KMS-11 (cell line): ENCODE data around the gene HES4.

Experiments used
- H2AFZ ChIP-seq: fragments of 200-600 bp; sonication (generic); 2 replicates; pipeline ENCODE4 v1.6.1; 2016; ENCODE audit warnings: antibody characterized with exemption, mixed run types, low read depth
- H3K27ac ChIP-seq: fragments of 200-600 bp; sonication (generic); 2 replicates; pipeline ENCODE4 v1.6.1; 2016; ENCODE audit warnings: mild to moderate bottlenecking, mixed run types
- H3K27me3 ChIP-seq: fragments of 200-600 bp; sonication (generic); 2 replicates; pipeline ENCODE4 v1.6.1; 2017; ENCODE audit warnings: mild to moderate bottlenecking, low read depth, mixed run types, moderate library complexity; ENCODE audit not compliant: insufficient read depth
- H3K36me3 ChIP-seq: fragments of 200-600 bp; sonication (generic); 2 replicates; pipeline ENCODE4 v1.6.1; 2017; ENCODE audit warnings: mild to moderate bottlenecking, mixed run types; ENCODE audit not compliant: insufficient read depth
- H3K4me1 ChIP-seq: fragments of 200-600 bp; sonication (generic); 2 replicates; pipeline ENCODE4 v1.6.1; 2016; ENCODE audit warnings: mild to moderate bottlenecking, low read depth, mixed run types; ENCODE audit not compliant: poor library complexity, severe bottlenecking
- H3K4me2 ChIP-seq: fragments of 200-600 bp; sonication (generic); 2 replicates; pipeline ENCODE4 v1.7.0; 2016; ENCODE audit warnings: mild to moderate bottlenecking, mixed run types
- H3K4me3 ChIP-seq: fragments of 200-600 bp; sonication (generic); IDR thresholded peaks from 2 replicates; pipeline ENCODE4 v1.6.1; 2017; ENCODE audit warnings: low read depth, low read length, mixed read lengths; ENCODE audit not compliant: insufficient read depth
- H3K79me2 ChIP-seq: fragments of 200-600 bp; sonication (generic); 2 replicates; pipeline ENCODE4 v1.6.1; 2016; ENCODE audit warnings: low read depth, mixed run types; ENCODE audit not compliant: insufficient read depth
- H3K9ac ChIP-seq: fragments of 200-600 bp; sonication (generic); 2 replicates; pipeline ENCODE4 v1.6.1; 2016; ENCODE audit warnings: mild to moderate bottlenecking, mixed run types
- H4K20me1 ChIP-seq: fragments of 200-600 bp; sonication (generic); 2 replicates; pipeline ENCODE4 v1.6.1; 2016; ENCODE audit warnings: mild to moderate bottlenecking, mixed run types; ENCODE audit not compliant: insufficient read depth
- TF ChIP-seq, protein P1 (sequence below): fragments of 200-600 bp; sonication (generic); conservative IDR thresholded peaks from 2 replicates; pipeline ENCODE4 v1.6.1; 2017; ENCODE audit warnings: low read depth, mild to moderate bottlenecking, antibody characterized with exemption, low read length, moderate library complexity, mixed read lengths

The HES4 gene

DNA sequence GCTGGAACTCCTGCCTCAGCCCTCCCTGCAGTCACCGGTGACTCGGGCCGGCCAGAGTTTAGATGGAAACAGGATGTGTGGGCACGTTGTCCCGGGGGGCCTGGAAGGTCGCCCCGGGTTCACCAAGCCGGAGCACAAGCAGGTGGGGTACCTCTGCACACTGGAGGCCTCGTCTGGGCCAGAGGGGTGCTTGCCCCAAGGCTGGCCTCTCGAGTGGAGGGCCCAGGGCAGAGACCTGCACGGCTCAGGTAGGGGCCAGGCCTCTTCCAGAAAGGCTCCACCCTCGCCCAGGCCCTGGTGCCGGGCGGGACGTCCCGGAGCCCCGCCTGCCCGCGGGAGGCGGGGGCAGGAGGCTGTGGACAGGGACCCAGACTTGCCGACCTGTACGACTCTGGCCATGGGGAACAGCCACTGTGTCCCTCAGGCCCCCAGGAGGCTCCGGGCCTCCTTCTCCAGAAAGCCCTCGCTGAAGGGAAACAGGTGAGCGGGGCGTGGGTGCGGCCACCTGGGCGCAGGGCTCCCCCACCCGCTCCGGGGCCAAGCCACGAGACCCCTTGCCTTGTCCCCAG is 33.7 kb downstream of the HES4 start, which contains the start of gene PLEKHN1:
Gene PLEKHN1, plus strand, starts transcription at position 348 of the 569 bp plus-strand sequence. Its CDS starts 50 bp downstream, at position 398.
- H3K9ac ChIP-seq = peak within 1 kb of the TSS; percentile 48; the same call in 1 of the 2 replicates
- H3K79me2 ChIP-seq = no peaks in the 10 kb centered on the region
- TF ChIP-seq, protein P1, sequence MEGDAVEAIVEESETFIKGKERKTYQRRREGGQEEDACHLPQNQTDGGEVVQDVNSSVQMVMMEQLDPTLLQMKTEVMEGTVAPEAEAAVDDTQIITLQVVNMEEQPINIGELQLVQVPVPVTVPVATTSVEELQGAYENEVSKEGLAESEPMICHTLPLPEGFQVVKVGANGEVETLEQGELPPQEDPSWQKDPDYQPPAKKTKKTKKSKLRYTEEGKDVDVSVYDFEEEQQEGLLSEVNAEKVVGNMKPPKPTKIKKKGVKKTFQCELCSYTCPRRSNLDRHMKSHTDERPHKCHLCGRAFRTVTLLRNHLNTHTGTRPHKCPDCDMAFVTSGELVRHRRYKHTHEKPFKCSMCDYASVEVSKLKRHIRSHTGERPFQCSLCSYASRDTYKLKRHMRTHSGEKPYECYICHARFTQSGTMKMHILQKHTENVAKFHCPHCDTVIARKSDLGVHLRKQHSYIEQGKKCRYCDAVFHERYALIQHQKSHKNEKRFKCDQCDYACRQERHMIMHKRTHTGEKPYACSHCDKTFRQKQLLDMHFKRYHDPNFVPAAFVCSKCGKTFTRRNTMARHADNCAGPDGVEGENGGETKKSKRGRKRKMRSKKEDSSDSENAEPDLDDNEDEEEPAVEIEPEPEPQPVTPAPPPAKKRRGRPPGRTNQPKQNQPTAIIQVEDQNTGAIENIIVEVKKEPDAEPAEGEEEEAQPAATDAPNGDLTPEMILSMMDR = no peak
- H4K20me1 ChIP-seq = no peaks in the 10 kb centered on the region
- H3K27ac ChIP-seq = peak within 1 kb of the TSS; percentile 44
- no peaks in the 10 kb centered on the region for H3K36me3 ChIP-seq
- peak within 1 kb of the TSS; percentile 95 for H2AFZ ChIP-seq
- no peaks in the 10 kb centered on the region for H3K27me3 ChIP-seq
- peak within 1 kb of the TSS; percentile 99 for H3K4me2 ChIP-seq
- H3K4me3 ChIP-seq = peak within 1 kb of the TSS; percentile 90
- H3K4me1 ChIP-seq = peaks cover 20% of the 10 kb centered on the region

DNA sequence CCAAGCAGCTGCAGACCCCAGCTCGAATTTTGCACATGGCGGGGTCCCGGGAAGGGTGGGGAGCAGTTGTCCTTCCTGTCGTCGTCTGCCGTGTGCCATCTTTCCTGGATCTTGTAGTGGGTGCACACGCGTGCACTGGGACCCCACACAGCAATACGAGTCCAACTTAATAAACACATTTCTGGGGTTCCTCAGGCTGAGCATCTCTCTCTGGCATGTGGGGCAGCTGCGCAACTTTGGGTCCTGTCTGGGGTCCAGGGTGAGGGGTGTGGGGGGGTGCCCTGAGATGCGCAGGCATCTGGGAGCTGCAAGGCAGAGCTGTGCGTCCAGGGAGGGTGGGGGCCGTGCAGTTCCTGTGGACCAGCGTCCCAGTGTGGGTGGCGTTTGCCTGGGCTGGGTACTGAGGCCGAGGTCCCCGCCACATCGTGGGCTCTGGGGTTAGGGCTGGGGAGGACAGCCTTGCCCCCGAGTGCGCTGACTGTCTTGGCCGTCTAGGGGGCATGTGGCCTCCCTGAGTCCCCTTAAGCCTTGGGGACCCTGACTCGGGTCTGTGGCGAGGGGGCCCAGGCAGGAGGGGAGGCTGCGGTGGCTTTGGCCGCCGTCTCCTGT is 34.3 kb downstream of the HES4 start:
- Histone ChIP-seq H3K4me3 (no peak overlapping the region), H3K4me2 (peak overlapping the region; percentile 99), H3K4me1 (peaks cover 20% of the 10 kb centered on the region), H3K27me3 (no peaks in the 10 kb centered on the region), H3K9ac (peak overlapping the region; percentile 48; the same call in 1 of the 2 replicates), H3K79me2 (no peaks in the 10 kb centered on the region), H3K36me3 (no peaks in the 10 kb centered on the region), H3K27ac (no peak overlapping the region), H2AFZ (peak overlapping the region; percentile 95; the same call in 1 of the 2 replicates), H4K20me1 (no peaks in the 10 kb centered on the region)
- TF ChIP-seq, protein P1 = no peak

DNA sequence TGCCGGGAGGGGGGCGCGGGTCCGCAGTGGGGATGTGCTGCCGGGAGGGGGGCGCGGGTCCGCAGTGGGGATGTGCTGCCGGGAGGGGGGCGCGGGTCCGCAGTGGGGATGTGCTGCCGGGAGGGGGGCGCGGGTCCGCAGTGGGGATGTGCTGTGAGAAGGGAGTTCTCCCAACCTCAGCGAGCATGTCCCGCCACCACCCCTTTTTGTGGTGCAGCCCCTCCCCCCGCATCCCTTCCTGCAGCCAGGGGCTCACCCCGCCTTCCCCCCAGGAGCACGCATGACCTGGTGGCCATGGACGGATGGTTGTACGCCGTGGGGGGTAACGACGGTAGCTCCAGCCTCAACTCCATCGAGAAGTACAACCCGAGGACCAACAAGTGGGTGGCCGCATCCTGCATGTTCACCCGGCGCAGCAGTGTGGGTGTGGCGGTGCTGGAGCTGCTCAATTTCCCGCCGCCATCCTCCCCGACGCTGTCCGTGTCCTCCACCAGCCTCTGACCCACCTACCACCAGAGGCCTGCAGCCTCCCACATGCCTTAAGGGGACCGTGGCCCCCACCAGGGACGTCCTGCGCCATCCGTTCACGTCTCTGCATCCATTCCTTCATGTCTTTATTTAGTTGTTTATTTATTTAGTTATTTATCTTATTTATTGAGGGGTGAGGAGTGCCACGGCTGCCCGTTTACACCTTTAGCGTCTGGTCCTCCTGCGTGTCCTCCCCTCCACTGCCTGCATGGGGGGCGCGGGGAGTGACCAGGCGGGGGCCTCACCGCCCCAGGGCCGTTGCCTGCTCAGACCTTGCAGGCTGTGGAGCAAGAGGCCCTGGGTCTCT is 35.0 kb downstream of the HES4 start:
- Histone ChIP-seq H3K27me3 (no peaks in the 10 kb centered on the region), H3K9ac (no peak overlapping the region), H3K4me2 (no peak overlapping the region), H3K4me3 (no peak overlapping the region), H4K20me1 (no peaks in the 10 kb centered on the region), H3K27ac (no peak overlapping the region), H3K4me1 (peaks cover 22% of the 10 kb centered on the region), H3K79me2 (no peaks in the 10 kb centered on the region), H3K36me3 (no peaks in the 10 kb centered on the region), H2AFZ (no peak overlapping the region)
- TF ChIP-seq, protein P1 = no peak

DNA sequence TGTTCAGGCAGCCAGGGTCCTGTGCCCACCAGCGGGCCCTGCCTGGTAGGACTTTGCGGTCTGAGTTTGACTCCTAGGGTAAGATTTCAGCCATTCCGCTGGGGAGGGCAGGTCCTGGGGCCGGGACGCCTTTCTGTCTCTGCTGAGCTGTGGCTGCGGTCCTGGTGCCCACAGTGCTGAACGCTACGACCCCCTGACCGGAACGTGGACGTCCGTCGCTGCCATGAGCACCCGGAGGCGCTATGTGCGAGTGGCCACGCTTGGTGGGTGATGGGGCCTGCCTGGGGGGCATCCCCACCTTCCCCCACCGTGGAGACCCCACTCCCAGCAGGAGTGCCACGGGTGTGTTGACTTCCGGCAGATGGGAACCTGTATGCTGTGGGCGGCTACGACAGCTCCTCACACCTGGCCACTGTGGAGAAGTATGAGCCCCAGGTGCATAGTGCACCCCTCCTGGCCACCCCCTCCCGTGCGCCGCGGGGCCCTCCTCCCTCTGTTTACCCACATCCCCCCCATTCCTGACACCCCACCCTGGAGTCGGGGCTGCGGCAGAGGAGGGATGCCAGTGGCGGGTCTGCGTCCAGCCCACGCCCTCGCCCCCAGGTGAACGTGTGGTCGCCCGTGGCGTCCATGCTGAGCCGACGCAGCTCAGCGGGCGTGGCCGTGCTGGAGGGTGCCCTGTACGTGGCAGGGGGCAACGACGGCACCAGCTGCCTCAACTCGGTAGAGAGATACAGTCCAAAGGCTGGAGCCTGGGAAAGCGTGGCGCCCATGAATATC is 36.0 kb downstream of the HES4 start:
- Histone ChIP-seq H3K4me2 (no peak overlapping the region), H3K79me2 (peaks cover under 1% of the 10 kb centered on the region), H2AFZ (no peak overlapping the region), H3K4me1 (peaks cover 27% of the 10 kb centered on the region), H3K9ac (no peak overlapping the region), H3K36me3 (no peaks in the 10 kb centered on the region), H3K4me3 (no peak overlapping the region), H3K27ac (no peak overlapping the region), H4K20me1 (no peaks in the 10 kb centered on the region), H3K27me3 (no peaks in the 10 kb centered on the region; the same call in 1 of the 2 replicates)
- TF ChIP-seq, protein P1 = no peak
